Gastroesophageal sphincter (tissue), 3 donors: ENCODE data around the gene SLC3A2.

ENCODE experiments used
- CTCF ChIP-seq, 4 experiments: fragments of 200-600 bp in 2 of 4; fragments of 450-650 bp in 2 of 4; sonication (generic) in 1 of 4; IDR thresholded peaks; one replicate each; pipeline ENCODE4 v1.5.1; 2017 to 2019; ENCODE audit warnings: antibody characterized with exemption in 4 of 4, mild to moderate bottlenecking in 2 of 4, moderate library complexity in 2 of 4
- EP300 ChIP-seq: sonication (generic); formaldehyde crosslinking; IDR thresholded peaks from one replicate; pipeline ENCODE4 v1.6.1; 2017; ENCODE audit warnings: antibody characterized with exemption, mild to moderate bottlenecking

GRCh38 chr11:62930157-62930556, 49.5 kb downstream of the SLC3A2 start:
- no peak for TF ChIP-seq CTCF (IDR thresholded peaks at IDR 0.05)
- TF ChIP-seq EP300: no peak
